AG09309 (cell line): ENCODE data around the gene APOL5.

Source experiments
- DNase-seq: peaks from one replicate; pipeline ENCODE4 v3.0.0-alpha.2; 2010; ENCODE audit warnings: low read depth
- H3K4me3 ChIP-seq: 2 replicates; pipeline ENCODE4 v1.5.1; 2011; ENCODE audit warnings: mild to moderate bottlenecking, low read depth, low read length, moderate library complexity; ENCODE audit not compliant: control insufficient read depth
- CTCF ChIP-seq: IDR thresholded peaks from 2 replicates; pipeline ENCODE4 v1.5.1; 2011; ENCODE audit warnings: mild to moderate bottlenecking, low read depth, low read length, inconsistent platforms; ENCODE audit not compliant: insufficient read depth, control insufficient read depth; ENCODE audit errors: missing control alignments

Gene APOL5

GRCh38 chr22:35684270-35684700, 33.4 kb upstream of the APOL5 start:
- DNase-seq = peak; percentile 4
- TF ChIP-seq CTCF = peak; percentile 37
- no peak overlapping the region for H3K4me3 ChIP-seq

GRCh38 chr22:35684732-35685131, 32.9 kb upstream of the APOL5 start:
- no peak overlapping the region for H3K4me3 ChIP-seq
- no peak for DNase-seq
- no peak for TF ChIP-seq CTCF

GRCh38 chr22:35685731-35686130, 31.9 kb upstream of the APOL5 start:
- no peak overlapping the region for H3K4me3 ChIP-seq
- no peak for TF ChIP-seq CTCF
- no peak for DNase-seq

GRCh38 chr22:35686298-35686697, 31.4 kb upstream of the APOL5 start:
- no peak overlapping the region for H3K4me3 ChIP-seq
- DNase-seq = no peak
- no peak for TF ChIP-seq CTCF

GRCh38 chr22:35687461-35687860, 30.2 kb upstream of the APOL5 start:
- no peak for DNase-seq
- no peak for TF ChIP-seq CTCF
- H3K4me3 ChIP-seq = no peak overlapping the region

- H3K4me3 ChIP-seq = no peak overlapping the region
- DNase-seq = no peak
- no peak for TF ChIP-seq CTCF
These were observed 28.6 kb upstream of the APOL5 start for GRCh38 chr22:35688913-35689675.
